ENCODE results near the gene ABHD17A.
A peak's percentile ranks its signal among the peaks of the same experiment; 100 is the strongest.
"Not testable (repeated sequence)": the region's sequence is repeated elsewhere in the genome, so short reads cannot be mapped to it uniquely, and the experiment has no call there.

ABHD17A gene

DNA sequence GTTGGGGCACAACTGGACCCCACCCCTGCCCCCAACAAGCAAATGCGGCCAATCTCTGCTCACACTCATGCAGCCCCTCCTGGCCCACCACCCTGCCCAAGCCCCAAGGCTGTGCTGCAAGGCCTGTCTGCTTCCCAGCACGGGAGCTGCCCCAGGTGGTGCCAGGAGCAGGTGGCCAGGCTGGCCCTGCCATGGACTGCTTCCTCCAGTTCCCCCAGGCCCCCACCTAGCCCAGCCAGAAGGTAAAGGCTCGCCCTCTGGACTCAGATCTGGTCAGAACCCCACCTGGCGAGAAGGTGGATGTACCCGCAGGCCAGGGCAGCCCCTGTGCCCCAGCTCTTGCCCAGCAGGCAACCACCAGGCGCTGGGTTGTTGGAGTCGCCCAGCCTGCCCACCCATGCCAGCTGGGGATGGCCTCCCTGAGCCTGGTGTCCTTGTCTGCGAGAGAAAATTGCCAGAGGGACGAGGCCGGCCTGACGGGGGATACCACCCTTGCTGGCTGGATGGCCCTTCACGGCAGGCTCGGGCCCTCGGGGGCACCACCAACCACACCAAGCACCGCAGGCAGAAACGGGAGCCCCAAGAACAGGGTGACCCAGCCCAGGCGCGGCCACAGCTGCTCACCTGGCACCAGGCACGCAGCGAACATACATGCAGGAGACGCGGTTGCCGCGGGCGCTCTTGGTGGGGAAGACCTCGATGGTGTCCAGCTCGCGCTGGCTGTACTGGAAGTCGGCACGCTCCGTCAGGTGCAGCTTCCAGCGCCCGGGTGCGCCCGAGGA, 4.5 kb downstream of the ABHD17A start:
- no peak for DNase-seq

DNA sequence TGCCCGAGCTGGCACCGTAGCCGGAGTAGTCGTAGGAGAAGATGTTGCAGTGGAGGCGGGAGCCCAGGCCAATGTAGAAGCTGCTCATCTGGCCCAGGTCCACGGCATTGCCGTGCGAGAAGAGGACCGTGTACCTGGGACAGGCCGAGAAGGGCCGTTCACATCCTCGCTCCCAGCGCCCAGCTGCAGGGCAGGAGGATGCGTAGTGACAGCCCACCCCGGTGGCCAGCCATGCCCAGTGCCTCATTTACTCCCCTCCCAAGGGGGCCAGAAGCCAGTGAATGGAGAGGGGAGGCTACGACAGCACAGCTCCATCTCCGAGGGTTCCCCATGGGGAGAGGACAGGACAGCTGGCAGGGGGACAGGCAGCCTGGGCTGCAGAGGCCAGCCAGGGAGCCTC, 5.3 kb downstream of the ABHD17A start:
- not testable (repeated sequence) for DNase-seq

DNA sequence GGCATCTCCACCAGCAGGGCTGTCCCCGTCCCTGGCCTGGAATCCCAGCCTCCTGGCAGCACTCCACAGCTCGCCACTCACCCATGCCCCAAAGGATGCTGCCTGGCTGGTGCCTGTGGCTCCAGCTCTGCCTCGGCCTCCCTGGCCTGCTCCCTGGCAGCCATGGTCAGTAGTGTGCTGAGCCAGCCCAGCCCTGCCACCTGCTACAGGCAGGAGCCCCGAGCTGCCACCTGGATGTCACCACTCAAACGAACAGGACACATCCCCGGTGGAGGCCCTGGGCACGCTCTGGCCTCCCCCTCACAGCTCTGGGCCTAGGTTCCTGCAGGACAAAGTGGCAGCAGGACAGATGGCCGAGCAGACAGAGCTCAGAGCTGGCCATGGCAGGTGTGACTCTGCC, 6.7 kb downstream of the ABHD17A start:
- not testable (repeated sequence) for DNase-seq

DNA sequence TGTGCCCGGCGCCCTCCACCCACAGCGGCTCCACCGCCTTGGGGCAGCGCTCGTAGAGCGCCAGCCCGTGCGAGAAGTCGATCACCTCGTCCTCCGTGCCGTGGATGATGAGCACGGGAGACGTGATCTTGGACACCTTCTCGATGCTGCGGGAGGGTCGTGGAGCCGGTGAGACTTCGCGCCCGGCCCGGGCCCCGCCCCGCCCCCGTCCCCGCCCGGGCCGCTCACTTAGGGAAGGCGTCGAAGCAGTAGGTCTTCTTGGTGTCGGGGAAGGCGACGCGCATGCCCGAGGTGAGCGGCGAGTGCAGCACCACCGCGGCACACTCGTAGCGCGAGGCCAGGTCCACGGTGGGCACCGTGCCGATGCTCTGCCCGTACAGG, 8.0 kb downstream of the ABHD17A start:
- DNase-seq = not testable (repeated sequence)

DNA sequence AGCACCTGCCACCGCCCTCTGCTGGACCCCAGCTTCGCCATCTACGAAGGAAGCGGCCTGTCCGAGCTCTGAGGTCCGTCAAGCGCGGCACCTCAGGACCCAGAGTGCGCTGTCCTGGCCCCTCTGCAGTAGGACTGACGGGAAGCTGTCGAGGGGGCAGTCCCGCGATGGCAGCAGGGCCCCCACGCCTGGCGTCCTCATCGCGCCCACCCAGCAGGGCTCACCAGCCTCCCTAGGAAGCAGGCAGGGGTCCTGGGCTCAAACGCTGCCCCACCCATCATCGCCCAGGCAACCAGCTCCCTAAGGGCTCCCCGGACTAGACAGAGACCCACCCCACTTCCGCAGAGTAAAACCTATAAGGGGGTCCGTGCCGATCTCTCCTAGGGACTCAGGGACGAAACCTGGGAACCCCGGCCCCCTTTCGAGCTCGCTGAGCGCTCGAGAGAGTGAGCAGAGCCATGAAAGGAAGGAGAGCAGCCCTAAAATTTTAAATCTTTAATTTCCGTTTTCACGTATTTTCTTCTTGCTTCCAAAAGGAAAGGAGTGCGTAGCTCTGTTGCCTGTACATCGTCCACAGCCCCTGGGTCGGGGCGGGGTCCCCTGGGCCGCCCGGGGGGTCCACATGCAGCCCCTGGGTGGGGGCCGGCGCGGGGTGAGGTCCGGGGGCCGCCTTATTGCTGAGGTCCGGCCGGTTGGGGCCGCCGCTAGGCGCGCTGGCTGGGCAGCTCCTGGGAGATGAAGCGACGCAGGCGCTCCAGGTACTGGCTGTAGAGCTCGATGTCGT, 8.6 kb downstream of the ABHD17A start:
- DNase-seq = not testable (repeated sequence)

DNA sequence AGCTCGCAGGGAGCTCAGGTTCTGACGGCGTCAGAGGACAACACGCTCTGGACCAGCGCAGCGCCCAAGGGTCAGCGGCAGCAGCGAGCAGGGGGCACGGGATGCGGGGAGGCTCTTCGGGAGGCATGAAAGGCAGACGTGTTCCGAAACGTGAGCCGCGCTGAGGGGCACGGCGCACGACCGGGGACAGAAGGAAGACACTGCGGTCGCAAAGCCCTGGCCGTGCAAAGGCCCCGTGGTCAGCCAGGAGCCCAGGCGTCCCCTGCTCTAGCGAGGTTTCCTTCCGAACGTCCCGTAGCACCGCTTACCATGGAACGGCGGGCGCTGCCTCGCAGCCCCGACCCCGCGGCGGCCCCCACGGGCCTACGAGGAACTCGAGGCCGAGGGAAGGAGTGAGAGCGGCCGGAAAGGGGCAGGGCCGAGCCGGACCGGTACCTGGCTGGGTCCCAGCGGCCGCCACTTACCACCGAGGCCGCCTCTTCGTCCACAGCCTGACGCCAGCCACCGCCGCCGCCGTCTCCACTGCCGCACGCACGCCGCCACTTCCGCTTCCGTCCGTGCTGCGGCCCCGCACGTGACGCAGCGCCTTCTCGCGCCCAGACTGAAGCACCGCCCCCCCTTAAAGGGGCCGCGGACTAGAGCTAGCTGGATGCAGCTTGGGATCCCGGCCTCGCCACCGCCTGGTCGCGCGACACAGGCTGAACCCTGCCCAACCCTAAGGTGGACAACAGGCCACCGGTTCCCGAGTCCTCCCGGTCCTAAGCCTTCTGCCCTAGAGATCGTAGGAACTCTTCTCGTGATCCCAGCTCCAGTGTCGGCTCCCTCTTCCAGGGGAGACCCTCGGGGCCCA, 9.4 kb downstream of the ABHD17A start:
- peak; percentile 87 to 90 for DNase-seq

DNA sequence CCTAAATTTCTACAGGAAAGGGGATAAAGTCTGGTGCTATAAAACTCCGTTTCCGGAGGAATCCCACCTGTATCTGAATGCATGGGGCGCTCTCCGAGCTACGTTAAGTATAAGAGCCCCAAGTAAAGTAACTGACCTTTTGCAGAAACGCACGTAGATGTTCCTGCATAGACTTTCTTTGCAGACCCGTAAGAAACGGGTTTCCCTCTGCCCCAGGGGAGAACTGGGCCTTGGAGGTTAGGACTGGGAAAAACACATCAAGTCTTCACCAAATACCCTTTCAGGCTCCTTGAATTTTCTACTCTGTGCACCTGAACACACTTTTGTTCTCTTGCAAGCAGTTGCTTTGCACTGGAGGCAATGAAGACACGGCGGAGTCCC, 10.0 kb downstream of the ABHD17A start:
- DNase-seq = not testable (repeated sequence)

DNA sequence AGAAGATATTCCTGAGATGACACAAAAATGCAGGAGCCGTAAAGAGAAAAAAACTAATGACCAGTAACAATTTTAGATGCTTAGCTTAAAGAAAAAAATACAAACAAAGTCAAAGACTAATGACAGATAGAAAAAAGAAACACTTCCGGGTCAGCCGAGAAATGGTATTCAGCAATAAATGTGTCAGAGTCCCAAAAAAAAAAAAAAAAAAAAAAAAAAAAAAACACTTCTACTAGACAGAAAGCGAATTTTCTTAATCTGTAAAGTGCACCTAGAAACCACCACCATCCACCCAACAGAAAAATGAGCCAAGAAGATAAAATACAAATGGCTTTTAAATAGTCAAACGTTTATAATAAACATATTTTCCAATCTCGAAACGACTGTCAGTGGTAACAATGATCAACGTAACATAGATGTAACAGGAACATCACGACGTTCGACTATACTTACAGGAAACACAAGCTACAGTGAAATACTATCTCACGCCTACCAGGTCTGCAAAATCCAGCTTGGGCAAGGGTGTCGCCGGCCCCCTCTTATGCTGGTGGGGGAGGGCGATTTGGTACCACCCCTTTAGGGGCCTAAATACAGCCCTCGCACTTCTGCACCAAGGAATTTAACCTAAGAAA, 10.6 kb downstream of the ABHD17A start:
- DNase-seq = no peak

DNA sequence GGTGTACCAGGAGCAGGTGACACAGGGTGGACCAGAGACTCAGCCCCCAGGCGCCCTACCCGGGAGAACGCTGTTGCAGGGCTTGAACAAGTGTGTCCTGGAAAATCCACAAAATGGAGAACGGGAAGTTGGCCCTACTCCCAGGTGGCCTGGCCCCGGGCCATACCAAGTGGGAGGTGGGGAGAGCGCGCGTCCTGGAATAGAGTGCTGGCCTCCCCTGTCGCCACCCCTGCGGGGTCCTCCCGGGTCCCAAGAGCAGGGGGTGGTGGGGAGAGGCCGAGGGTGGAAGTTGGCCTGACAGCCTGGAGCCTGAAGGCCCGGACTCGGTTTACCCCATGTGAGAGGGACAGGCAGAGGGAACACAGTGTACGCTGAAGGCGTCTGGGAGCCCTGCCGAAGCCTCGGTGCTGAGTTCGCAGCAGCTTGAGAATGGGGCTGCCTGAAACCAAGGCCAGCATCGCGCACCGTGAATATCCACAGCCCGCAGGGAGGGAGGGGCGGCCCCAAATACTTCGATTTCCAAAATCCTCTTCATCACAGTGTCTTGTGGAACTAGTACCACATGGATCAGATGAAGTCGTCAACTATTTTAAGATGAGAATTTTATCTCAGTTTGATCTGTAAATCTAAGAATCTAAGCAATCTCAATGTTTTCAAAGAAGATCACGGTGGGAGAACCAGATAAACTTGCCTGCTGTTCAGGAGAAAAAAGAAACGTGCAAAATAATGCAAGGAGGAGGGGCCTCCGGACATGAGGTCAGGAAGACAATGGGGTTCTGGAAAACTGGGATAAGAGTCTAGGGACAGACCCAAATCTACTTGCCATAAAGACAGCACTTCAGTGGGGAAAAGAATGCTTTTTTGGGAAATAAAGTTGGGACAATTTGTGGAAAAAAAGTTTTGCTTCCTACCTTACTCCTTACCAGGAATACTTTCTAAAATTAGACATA, 11.5 kb downstream of the ABHD17A start:
- no peak for DNase-seq

DNA sequence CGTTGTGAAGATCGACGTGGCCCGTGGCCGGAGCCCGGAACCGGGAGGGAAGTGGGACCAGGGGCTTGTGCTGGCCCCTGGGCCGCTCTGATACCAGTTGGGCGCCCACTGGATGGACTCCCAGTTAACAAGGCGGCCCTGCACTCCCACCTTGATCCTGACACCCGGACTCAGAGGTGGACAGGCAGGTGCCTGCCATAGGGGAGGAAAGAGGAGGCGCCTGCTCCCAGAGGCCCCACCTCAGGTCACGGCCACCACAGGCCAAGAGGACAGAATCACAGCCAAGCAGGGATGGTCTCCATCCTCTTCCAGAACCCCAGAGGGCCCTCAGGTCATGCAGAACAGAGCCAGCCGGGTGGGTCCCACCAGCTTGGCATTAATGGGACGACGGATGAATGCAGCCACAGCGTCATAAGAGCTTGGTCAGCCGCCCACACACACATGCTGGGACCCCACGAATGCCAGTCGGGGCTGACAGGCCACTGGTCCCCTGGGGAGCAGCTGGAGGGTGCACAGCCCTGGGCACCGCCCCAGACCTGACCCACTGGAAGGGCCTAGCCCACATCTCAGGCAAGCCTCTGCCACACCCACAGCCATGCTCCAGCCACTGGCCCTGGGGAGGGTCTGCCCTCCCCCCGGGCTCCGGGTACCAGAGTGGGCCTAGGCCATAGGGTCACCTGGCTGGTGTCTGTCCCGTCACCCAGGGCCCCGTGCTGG, 12.3 kb downstream of the ABHD17A start:
- DNase-seq = no peak

DNA sequence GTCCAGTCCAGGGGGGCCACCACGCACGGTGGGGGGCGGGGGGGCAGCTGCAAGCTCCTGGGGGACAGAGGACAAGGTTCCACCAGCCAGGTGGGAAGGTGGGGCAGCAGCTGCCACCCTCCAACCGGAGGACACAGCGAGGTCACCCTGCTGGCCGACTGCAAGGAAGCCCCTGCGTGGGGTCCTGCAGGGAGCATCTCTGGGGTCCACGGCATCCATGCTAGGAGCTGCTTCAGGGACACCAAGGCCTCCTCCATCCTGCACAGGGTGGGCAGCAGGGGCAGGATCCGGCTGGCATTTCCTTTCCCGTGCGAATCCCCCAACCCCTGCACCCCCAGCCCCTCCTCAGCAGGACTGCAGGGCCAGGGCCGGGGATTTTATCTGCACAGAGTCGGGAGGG, 13.7 kb downstream of the ABHD17A start:
- DNase-seq = no peak

DNA sequence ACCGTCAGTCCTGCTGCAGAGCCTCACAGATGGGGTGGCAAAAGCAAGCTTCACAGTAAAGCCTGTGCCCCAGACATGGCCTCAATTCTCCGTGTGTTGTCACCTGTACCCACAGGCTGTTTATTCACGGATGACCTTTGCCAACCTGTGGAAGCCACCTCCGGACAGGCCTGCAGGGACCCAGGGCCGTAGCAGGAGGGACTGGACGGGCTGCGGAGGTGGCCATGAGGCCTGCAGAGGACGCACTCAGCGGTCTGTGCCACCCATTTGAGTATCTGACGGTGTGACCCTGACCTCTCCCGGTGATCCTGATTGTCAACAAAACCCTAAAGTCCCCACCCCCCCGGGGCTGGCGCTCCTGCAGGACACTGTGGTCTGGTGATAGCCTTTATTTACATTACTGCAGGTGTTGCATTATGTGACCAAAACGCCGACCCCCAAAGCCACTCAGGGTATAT, 14.1 kb downstream of the ABHD17A start:
- DNase-seq = no peak

DNA sequence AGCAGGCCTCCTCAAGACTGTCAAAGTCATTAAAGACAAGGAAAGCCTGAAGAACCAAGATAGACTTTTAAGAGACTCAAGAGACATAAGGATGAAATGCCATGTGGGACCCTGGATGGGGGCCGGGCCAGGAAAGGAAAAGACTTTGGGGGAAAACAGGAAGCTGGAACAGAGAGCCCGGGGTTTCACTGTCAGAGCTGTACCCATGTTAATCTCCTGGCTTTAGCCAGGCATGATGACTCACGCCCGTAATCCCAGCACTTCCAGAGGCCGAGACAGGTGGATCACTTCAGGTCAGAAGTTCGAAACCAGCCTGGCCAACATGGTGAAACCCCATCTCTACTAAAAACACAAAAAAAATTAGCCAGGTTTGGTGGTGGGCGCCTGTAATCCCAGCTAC, 16.3 kb downstream of the ABHD17A start:
- no peak for DNase-seq

DNA sequence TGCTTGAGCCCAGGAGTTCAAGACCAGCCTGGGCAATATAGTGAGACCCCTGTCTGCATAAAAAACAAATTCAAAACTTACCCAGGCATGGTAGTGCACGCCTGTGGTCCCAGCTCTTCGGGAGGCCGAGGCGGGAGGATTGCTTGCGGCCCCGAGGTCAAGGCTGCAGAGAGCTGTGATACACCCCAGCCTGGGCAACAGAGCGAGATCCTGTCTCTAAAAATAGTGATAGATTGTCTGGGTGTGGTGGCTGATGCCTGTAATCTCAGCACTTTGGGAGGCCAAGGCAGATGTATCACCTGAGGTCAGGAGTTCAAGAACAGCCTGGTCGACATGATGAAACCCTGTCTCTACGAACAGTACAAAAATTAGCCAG, 18.0 kb downstream of the ABHD17A start:
- no peak for DNase-seq

DNA sequence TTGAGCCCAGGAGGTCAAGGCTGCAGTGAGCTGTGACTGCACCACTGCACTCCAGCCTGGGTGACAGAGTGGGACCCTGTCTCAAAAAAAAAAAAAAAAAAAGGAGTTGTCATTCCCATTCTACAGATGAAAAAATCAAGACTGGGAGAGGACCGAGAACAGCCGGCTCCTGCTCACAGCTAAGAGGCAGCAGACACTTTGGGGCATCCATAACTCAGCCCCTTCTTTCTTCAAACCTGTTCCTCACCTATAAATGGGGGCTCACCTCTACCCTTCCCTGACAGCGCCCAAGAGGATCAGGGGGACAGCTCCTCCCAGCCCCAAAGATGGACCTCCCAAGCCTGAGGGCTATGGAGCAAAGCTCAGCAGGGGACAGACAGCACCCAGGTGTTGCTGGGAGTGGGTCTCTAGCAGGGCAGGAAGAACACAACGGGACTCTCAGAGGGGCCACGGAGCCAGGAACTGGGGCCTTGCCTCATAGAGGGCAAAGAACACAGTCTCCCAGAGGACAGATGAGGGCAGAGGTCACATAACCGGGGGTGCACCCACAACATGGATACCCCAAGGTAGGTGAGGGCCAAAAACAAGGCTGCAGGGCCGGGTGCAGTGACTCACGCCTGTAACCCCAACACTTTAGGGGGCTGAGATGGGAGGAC, 18.5 kb downstream of the ABHD17A start:
- no peak for DNase-seq

DNA sequence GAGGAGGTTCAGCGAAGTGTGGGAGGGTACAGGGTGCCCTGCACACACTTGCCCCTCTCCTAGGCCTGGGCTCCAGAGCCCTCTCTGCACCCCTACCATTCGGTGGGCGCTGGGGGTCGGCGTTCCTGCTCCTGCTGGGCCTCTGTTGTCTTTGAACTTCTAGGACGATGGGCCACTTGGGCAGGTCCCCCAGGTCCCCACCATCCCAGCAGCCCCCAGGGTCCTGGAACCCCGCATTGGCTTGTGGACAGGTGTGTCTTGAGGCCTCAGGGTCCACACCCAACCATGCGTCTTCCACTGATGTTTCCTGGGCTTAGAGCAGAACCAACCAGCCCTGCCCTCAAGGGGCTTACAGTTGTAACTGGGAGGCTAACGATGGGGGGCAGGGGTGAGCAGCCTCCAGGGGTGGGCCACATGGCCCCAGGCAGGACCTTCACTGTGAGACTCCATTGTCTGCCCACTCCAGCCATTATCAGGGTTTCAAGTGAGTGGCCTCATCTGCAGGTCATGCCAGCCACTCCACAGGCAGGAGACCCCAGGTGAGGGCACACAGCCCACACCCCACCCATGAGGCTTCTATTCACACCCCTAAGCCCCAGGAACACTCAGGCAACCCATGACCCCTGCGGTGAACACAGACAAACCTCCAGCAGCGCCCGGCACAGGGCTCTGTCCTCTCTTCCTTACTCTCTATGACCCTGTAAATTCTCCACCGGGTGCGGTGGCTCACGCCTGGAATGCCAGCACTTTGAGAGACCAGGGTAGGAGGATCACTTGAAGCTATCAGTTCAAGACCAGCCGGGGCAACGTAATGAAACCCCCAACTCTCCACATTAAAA, 19.9 kb downstream of the ABHD17A start:
- DNase-seq = no peak

DNA sequence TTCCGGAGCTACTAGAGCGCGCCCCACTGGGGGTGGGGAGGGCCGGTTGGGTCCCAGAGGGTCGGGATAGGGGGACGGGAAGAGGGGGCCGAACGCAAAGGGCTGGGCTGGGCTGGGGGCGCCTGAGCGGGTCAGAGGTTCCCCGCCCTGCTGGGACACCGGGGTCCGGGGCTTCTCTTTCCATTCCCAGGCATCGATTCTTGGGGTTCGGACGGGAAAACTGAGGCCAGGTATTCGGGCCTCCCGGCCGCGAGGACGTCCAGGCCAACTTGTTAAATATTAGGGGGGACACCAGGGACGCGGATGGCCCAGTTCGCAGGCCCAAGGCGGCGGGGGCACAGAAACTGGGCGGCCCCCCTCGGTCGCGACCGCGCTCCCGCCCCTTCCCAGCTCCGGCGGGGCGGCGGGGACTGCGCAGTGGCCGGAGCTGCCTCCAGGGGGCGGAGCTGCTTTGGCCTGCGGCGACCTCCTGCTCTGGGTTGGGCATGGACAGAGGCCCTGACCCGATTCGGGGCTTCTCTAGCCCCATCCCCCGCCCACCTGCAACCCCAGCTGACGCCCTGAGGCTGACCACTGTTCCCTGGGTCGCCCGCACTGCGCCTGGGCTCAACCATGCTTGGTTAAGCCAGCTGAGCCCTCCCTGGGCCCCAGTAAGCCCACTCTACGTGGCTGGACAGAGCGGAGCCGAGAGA, 20.7 kb downstream of the ABHD17A start:
- peak in 1 of 2 donors; percentile 51 for DNase-seq

DNA sequence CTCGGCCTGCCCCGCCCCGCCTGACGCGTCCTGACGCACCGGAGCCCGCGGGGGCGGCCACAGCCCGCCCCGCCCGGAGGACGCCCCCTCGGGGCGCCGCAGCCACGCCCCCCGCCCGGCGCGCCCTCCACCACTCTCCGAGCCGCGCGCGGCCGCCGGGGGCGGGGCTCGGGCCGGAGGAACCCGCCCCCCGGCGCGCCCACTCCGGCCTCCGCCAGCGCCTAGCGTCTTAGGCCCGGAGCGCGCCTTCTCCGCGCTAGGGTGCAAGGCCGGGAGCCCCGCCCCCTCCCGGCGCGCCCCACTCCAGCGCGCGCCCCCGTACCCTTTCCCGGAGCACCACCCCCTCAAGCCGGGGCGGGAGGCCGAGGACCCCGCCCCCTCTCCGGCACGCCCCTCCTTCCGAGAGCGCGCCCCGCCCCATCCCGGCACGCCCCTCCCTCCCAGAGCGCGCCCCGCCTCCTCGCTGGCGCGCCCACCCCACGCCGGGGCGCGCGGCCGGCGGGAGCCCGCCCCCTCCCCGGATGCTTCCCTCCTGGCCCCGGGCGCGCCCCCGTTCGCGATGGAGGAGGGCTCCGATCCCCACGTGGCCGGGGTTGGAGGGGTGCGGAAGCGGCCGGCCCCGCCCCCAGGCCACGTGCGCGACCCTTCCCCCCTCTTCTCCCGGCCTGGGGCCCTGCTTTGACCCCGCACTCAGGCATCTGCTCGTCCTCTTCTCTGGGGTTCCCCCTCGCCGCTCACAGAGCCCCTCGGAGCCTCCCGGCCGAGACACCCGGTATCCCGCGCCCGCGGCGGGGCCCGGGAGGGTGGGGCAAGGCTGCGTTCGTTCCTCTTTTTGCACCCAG, 21.4 kb downstream of the ABHD17A start:
- DNase-seq = peak; percentile 87 to 95

Measured in hippocampal formation (tissue), 2 donors.